Upper lobe of right lung (tissue), 1 donor: ENCODE measurements around the gene SFT2D3. TPM values are rescaled to one million over a fixed set of nuclear protein-coding genes. Genes with fewer than 3 reads are reported as not detected.

Experiments
- ATAC-seq: fragments of 200-7000 bp; cut with Tn5 transposase; one replicate; pipeline ENCODE4 v1.9.1; 2020; ENCODE audit warnings: mild to moderate bottlenecking, moderate library complexity
- DNase-seq: peaks from one replicate; pipeline ENCODE4 v3.0.0-alpha.2; 2020
- H3K27ac ChIP-seq: fragments of 200-600 bp; one replicate; pipeline ENCODE4 v1.8.0; 2022
- H3K27me3 ChIP-seq: fragments of 200-600 bp; one replicate; pipeline ENCODE4 v1.8.0; 2022; ENCODE audit warnings: mild to moderate bottlenecking
- H3K36me3 ChIP-seq: fragments of 200-600 bp; one replicate; pipeline ENCODE4 v1.8.0; 2022
- H3K4me1 ChIP-seq: fragments of 200-600 bp; one replicate; pipeline ENCODE4 v1.8.0; 2022
- H3K4me3 ChIP-seq: fragments of 200-600 bp; one replicate; pipeline ENCODE4 v1.8.0; 2022; ENCODE audit warnings: mild to moderate bottlenecking
- H3K9me3 ChIP-seq: fragments of 200-600 bp; one replicate; pipeline ENCODE4 v1.8.0; 2022
- intact Hi-C: fragments of 100-400 bp; cut with DNase I; formaldehyde crosslinking; loops from one replicate; pipeline ENCODE4 v1.11.0; 2022
- long read RNA-seq: library from polyadenylated mRNA; unstranded; transcript quantifications from one replicate; pipeline ENCODE4 v2.0.0, GENCODE V29; 2021
- total RNA-seq: library from RNA; stranded (reverse); fragmentation: NEBNext Ultra II Directional; extraction: Animal tissue kit (Norgen Biotek cat#: 25700); gene quantifications from one replicate; pipeline ENCODE4 v1.2.1, GENCODE V29; 2021
- TF ChIP-seq, protein P1 (sequence below): fragments of 200-600 bp; IDR thresholded peaks from one replicate; pipeline ENCODE4 v1.8.0; 2022; ENCODE audit warnings: antibody characterized with exemption
- donor health status: DM: no; HTN: yes; CAD: no; lungs with severe emphysema.

SFT2D3 gene, protein sequence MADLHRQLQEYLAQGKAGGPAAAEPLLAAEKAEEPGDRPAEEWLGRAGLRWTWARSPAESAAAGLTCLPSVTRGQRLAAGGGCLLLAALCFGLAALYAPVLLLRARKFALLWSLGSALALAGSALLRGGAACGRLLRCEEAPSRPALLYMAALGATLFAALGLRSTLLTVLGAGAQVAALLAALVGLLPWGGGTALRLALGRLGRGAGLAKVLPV
- total RNA-seq, result 7.7 TPM
- long read RNA-seq, transcript SFT2D3-201 (1 exons, 3,735 nt), result major isoform, 43 of 44 reads
- long read RNA-seq, partial matches to known transcripts, result 0 of 44 reads
- long read RNA-seq, other reads (novel, unspliced or antisense), result 1 of 44 reads

DNA sequence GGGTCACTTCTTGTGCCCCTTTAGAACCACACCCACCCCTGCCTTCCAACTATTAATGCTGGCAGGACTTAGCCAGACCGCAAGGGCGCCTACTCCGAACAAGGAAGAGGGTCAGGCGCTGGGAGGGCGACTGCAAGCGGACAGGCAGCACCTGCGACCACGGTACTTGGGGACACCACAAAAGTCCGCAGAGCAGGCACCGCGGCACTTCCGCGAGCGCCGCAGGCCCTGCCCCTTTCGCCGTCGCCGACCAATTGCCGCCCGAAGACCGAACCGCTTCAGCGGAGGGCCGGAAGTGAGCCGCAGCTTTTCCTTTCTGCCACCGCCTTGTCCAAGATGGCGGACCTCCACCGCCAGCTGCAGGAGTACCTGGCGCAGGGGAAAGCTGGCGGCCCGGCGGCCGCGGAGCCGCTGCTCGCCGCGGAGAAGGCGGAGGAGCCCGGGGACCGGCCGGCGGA lies at the start of gene SFT2D3:
SFT2D3 (plus strand) TSS at position 305 of the 458 bp plus-strand sequence; CDS start at position 337, 32 bp downstream.
- H3K9me3 ChIP-seq, result no peaks in the 10 kb centered on the region
- DNase-seq (peak; percentile 97), ATAC-seq (peak; percentile 89)
- peak within 1 kb of the TSS; percentile 70 for H3K4me3 ChIP-seq
- H3K27me3 ChIP-seq, result no peaks in the 10 kb centered on the region
- peaks cover 43% of the 10 kb centered on the region for H3K4me1 ChIP-seq
- H3K36me3 ChIP-seq, result peaks cover 13% of the 10 kb centered on the region
- TF ChIP-seq, protein P1, sequence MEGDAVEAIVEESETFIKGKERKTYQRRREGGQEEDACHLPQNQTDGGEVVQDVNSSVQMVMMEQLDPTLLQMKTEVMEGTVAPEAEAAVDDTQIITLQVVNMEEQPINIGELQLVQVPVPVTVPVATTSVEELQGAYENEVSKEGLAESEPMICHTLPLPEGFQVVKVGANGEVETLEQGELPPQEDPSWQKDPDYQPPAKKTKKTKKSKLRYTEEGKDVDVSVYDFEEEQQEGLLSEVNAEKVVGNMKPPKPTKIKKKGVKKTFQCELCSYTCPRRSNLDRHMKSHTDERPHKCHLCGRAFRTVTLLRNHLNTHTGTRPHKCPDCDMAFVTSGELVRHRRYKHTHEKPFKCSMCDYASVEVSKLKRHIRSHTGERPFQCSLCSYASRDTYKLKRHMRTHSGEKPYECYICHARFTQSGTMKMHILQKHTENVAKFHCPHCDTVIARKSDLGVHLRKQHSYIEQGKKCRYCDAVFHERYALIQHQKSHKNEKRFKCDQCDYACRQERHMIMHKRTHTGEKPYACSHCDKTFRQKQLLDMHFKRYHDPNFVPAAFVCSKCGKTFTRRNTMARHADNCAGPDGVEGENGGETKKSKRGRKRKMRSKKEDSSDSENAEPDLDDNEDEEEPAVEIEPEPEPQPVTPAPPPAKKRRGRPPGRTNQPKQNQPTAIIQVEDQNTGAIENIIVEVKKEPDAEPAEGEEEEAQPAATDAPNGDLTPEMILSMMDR, result no peak
- peak within 1 kb of the TSS; percentile 98 for H3K27ac ChIP-seq
- intact Hi-C loops, result no loop called here

DNA sequence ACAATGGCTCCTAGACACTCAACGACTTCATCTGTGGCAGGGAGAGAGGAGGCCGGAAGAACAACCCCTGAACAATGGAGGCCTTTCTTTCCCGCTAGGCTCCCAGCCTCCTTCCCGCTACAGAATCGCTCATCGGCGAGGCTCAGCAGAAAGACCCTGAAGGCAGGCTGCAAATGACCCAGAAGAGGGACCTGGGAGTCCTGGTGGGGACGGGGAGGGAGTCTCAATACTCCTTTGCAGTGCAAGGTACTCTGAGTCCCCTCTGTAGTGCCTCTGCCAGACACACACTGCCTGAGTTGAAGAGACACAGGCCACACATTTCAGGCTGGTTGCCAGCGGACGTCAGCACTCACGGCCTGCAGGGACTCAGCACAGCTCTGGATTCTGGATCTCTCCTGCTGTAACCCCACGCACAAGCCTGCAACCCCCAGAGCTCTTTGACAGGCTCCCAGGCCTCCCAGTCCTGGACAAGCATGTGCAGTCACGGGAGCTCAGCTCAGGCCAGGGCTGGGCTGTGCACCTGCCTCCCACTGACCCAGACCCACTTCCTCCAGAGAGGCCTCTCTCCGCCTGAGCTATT lies 49.2 kb upstream of the SFT2D3 start:
- peaks cover 15% of the 10 kb centered on the region for H3K4me1 ChIP-seq
- H3K27me3 ChIP-seq, result no peaks in the 10 kb centered on the region
- H3K36me3 ChIP-seq, result no peaks in the 10 kb centered on the region
- TF ChIP-seq, protein P1, result no peak
- no peaks in the 10 kb centered on the region for H3K9me3 ChIP-seq
- DNase-seq (no peak), ATAC-seq (peak; percentile 2)
- peak overlapping the region; percentile 17 for H3K27ac ChIP-seq
- H3K4me3 ChIP-seq, result no peak overlapping the region
- intact Hi-C loops, result no loop called here

DNA sequence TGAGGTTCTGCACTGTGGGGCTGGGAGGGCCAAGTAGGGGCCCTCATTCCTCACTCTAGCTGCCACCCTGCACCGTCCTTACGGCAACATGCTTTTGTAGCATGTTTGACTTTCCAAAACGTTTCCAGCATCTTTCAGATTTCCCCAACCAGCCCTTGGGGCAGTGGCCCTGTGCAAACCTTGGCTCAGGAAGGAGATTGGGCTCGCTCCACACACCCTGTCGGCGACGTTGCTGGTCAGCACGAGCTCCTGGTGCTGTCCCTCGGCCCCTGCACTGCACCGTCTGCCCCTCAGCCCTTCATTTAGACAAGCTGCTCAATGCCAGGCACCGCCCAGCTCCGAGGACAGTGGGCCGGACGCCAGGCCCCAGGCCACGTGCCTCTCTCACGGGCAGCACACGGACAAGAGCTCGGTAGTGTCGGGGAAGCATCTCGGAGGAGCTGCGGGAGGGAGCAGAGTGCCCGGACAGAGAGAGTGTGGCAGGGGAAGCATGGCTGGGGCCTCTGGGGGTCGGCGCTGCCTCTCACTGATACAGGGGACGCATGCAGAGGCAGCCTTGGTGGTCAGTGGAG lies 48.4 kb upstream of the SFT2D3 start:
- Histone ChIP-seq H3K36me3 (no peaks in the 10 kb centered on the region), H3K4me3 (no peak overlapping the region), H3K4me1 (peaks cover 11% of the 10 kb centered on the region), H3K27me3 (no peaks in the 10 kb centered on the region), H3K9me3 (no peaks in the 10 kb centered on the region), H3K27ac (peak overlapping the region; percentile 4)
- TF ChIP-seq, protein P1, result no peak
- DNase-seq, result no peak
- ATAC-seq, result no peak
- intact Hi-C loops, result no loop called here

DNA sequence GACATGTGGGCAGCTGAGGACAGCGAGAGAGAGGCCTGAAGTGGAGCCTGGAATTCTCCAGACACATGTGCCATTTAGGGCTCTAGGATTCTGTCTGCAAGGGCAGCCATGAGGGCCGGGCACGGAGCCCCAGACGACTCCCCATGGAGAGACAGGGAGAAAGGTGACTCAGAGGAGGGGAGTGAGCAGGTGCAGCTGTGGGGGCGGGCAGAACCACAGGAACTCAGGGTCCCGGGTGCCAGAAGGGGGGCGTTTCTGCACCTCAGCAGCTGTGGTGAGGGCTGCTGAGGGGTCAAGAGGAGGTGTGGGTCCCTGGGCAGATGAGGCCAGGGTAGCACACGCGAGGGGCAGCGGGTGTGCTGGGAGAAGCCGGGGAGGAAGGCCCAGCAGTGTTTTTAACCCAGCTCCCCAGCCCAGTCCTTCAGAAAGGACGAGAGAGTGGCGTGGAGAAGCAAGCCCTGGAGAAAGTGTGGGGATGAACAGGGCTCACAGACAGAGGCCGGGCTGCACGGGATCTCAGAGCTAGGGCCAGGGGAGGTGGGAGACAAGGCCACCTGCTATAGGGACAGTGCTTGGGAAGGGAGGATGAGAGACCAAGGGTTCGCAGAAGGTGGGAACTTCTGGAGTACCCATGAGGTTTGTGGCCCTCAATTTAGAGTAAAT lies 47.7 kb upstream of the SFT2D3 start:
- no peak overlapping the region for H3K4me3 ChIP-seq
- peaks cover 11% of the 10 kb centered on the region for H3K4me1 ChIP-seq
- H3K27ac ChIP-seq, result peak overlapping the region; percentile 4
- intact Hi-C loops, result no loop called here
- ATAC-seq, result no peak
- no peak for DNase-seq
- no peaks in the 10 kb centered on the region for H3K27me3 ChIP-seq
- H3K36me3 ChIP-seq, result no peaks in the 10 kb centered on the region
- H3K9me3 ChIP-seq, result no peaks in the 10 kb centered on the region
- TF ChIP-seq, protein P1, result no peak

DNA sequence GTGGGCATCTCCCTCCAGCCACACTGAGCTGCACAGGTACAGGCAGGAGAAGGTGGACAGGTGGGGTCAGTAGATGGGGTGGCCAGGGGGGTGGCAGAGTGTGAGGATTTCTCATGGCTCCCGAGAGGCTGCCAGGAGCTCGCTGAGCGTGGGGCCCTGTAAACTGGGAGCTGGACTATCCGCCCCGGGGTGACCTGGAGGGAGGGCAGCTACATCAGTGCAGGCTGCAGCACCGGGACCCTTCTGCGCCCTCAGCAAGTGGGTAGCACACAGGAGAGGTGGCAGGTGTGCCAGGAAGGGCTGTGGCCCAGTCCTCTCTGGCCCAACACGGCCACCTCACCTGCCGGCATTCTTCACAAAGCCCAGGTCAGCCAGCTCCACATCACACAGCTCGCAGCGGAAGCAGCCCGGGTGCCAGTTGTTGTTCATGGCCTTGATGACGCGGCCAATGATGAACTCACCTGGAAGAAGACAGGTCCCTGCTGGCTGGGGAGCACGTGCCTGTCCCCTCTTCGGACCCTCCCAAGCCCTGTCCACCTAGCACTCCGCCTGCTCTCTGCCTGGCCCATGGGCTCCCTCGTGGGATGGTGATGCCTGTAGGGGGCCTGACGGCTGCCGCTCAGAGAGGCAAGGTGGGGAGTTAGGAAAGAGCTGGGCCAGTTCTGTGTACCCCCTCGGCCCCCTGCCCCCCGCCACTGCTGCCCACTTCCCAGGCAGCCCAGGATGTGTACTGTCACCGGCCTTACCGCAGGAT lies 47.0 kb upstream of the SFT2D3 start:
- no peaks in the 10 kb centered on the region for H3K27me3 ChIP-seq
- TF ChIP-seq, protein P1, result no peak
- no peak overlapping the region for H3K4me3 ChIP-seq
- no peaks in the 10 kb centered on the region for H3K36me3 ChIP-seq
- DNase-seq (no peak), ATAC-seq (no peak)
- H3K27ac ChIP-seq, result no peak overlapping the region
- intact Hi-C loops, result no loop called here
- no peaks in the 10 kb centered on the region for H3K9me3 ChIP-seq
- peaks cover 9% of the 10 kb centered on the region for H3K4me1 ChIP-seq
